ENCODE measurements around the gene RASSF1. TPM values are rescaled to one million over a fixed set of nuclear protein-coding genes. Genes with fewer than 3 reads are reported as not detected.

Gene RASSF1
- total and polyA plus RNA-seq, 2 of the 13 experiments (the other 11 are each of a cell fraction or from before 2014, with no cell fraction given): 10.2 to 27.5 TPM

DNA sequence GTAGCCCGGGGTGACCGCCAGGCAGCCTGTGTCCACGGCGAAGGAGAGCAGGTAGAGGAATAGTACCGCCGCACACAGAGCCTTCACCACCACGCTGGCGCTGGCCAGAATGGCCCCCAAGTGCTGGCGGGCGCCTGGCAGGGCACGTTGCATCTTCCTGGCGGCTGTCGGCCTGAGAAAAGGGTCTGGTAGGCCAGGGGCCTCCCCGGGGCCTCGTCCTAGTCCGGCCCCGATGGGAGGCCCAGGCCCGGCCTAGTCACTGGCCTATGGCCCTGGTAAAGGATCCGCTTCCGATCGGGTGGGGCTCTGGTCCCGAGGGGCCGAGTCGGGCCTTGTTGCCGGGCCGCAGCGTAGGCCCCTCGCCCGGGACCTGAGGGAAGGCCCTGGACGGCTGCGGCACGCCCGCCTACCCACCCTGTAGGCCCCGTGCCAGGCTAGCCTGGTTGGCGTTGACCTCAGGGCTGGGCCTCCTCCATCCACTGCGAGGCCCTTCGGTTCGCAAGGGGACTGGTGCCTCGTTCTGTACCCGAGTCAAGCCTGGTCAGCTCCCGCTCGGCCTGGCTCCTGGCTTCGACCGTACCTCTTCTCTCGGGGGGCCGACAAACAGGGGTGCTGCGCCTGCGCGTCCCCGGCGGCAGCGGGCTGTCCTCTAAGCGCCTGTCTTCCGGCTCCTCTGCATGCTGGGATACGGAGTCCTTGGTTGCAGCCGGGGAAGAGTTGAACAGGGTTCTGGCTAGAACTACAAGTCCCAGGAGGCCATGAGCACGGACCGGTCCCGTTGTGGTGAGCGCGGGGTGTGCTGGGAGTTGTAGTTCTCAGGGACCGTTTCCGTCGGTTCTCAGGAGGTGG lies 18.5 kb upstream of the RASSF1 start, which contains the start of gene TMEM115 (continued):
- TF ChIP-seq RFXAP (CRISPR knock-in tag; IDR thresholded peaks at IDR 0.05; ENCODE audit: borderline replicate concordance): peak; percentile 79; the same call in 1 of the 2 replicates
- no peak; the same call in 1 of the 2 replicates for TF ChIP-seq SRF (IDR thresholded peaks at IDR 0.05; ENCODE audit: low read depth, low read length)
- peak; percentile 100 for TF ChIP-seq SUZ12 (IDR thresholded peaks at IDR 0.05; ENCODE audit: low read depth, low read length)
- TF ChIP-seq, protein P1, sequence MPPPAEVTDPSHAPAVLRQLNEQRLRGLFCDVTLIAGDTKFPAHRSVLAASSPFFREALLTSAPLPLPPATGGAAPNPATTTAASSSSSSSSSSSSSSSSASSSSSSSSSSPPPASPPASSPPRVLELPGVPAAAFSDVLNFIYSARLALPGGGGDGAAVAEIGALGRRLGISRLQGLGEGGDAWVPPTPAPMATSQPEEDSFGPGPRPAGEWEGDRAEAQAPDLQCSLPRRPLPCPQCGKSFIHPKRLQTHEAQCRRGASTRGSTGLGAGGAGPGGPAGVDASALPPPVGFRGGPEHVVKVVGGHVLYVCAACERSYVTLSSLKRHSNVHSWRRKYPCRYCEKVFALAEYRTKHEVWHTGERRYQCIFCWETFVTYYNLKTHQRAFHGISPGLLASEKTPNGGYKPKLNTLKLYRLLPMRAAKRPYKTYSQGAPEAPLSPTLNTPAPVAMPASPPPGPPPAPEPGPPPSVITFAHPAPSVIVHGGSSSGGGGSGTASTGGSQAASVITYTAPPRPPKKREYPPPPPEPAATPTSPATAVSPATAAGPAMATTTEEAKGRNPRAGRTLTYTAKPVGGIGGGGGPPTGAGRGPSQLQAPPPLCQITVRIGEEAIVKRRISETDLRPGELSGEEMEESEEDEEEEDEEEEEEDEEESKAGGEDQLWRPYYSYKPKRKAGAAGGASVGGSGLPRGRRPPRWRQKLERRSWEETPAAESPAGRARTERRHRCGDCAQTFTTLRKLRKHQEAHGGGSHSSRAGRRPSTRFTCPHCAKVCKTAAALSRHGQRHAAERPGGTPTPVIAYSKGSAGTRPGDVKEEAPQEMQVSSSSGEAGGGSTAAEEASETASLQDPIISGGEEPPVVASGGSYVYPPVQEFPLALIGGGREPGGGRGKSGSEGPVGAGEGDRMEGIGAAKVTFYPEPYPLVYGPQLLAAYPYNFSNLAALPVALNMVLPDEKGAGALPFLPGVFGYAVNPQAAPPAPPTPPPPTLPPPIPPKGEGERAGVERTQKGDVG (CRISPR knock-in tag; IDR thresholded peaks at IDR 0.05; ENCODE audit: borderline replicate concordance): no peak
- peak; percentile 59; the same call in 1 of the 2 replicates for TF ChIP-seq FOXC1 (CRISPR knock-in tag; IDR thresholded peaks at IDR 0.05; ENCODE audit: borderline replicate concordance)
- TF ChIP-seq, protein P2, sequence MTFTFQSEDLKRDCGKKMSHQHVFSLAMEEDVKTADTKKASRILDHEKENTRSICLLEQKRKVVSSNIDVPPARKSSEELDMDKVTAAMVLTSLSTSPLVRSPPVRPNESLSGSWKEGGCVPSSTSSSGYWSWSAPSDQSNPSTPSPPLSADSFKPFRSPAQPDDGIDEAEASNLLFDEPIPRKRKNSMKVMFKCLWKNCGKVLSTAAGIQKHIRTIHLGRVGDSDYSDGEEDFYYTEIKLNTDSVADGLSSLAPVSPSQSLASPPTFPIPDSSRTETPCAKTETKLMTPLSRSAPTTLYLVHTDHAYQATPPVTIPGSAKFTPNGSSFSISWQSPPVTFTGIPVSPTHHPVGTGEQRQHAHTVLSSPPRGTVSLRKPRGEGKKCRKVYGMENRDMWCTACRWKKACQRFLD (CRISPR knock-in tag; IDR thresholded peaks at IDR 0.05; ENCODE audit: borderline replicate concordance): peak; percentile 94
- TF ChIP-seq HOXA5 (CRISPR knock-in tag; IDR thresholded peaks at IDR 0.05): peak; percentile 33; the same call in 1 of the 2 replicates
- peak; percentile 76 for TF ChIP-seq AGO1 (IDR thresholded peaks at IDR 0.05; ENCODE audit: low read depth, low read length, poor library complexity, severe bottlenecking)
- no peak for TF ChIP-seq TCF7 (IDR thresholded peaks at IDR 0.05; ENCODE audit: low read depth)
- TF ChIP-seq, protein P3, sequence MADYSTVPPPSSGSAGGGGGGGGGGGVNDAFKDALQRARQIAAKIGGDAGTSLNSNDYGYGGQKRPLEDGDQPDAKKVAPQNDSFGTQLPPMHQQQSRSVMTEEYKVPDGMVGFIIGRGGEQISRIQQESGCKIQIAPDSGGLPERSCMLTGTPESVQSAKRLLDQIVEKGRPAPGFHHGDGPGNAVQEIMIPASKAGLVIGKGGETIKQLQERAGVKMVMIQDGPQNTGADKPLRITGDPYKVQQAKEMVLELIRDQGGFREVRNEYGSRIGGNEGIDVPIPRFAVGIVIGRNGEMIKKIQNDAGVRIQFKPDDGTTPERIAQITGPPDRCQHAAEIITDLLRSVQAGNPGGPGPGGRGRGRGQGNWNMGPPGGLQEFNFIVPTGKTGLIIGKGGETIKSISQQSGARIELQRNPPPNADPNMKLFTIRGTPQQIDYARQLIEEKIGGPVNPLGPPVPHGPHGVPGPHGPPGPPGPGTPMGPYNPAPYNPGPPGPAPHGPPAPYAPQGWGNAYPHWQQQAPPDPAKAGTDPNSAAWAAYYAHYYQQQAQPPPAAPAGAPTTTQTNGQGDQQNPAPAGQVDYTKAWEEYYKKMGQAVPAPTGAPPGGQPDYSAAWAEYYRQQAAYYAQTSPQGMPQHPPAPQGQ (CRISPR knock-in tag; IDR thresholded peaks at IDR 0.05; ENCODE audit: borderline replicate concordance): no peak
- TF ChIP-seq, protein P4, sequence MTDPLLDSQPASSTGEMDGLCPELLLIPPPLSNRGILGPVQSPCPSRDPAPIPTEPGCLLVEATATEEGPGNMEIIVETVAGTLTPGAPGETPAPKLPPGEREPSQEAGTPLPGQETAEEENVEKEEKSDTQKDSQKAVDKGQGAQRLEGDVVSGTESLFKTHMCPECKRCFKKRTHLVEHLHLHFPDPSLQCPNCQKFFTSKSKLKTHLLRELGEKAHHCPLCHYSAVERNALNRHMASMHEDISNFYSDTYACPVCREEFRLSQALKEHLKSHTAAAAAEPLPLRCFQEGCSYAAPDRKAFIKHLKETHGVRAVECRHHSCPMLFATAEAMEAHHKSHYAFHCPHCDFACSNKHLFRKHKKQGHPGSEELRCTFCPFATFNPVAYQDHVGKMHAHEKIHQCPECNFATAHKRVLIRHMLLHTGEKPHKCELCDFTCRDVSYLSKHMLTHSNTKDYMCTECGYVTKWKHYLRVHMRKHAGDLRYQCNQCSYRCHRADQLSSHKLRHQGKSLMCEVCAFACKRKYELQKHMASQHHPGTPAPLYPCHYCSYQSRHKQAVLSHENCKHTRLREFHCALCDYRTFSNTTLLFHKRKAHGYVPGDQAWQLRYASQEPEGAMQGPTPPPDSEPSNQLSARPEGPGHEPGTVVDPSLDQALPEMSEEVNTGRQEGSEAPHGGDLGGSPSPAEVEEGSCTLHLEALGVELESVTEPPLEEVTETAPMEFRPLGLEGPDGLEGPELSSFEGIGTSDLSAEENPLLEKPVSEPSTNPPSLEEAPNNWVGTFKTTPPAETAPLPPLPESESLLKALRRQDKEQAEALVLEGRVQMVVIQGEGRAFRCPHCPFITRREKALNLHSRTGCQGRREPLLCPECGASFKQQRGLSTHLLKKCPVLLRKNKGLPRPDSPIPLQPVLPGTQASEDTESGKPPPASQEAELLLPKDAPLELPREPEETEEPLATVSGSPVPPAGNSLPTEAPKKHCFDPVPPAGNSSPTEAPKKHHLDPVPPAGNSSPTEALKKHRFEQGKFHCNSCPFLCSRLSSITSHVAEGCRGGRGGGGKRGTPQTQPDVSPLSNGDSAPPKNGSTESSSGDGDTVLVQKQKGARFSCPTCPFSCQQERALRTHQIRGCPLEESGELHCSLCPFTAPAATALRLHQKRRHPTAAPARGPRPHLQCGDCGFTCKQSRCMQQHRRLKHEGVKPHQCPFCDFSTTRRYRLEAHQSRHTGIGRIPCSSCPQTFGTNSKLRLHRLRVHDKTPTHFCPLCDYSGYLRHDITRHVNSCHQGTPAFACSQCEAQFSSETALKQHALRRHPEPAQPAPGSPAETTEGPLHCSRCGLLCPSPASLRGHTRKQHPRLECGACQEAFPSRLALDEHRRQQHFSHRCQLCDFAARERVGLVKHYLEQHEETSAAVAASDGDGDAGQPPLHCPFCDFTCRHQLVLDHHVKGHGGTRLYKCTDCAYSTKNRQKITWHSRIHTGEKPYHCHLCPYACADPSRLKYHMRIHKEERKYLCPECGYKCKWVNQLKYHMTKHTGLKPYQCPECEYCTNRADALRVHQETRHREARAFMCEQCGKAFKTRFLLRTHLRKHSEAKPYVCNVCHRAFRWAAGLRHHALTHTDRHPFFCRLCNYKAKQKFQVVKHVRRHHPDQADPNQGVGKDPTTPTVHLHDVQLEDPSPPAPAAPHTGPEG (CRISPR knock-in tag; IDR thresholded peaks at IDR 0.05): peak; percentile 47; the same call in 1 of the 2 replicates
- 0 out of 2 replicates have a peak, but pooled peaks have one; percentile 34 for TF ChIP-seq ZBTB7A (CRISPR knock-in tag; IDR thresholded peaks at IDR 0.05)
- no peak for TF ChIP-seq FOXJ3 (CRISPR knock-in tag; IDR thresholded peaks at IDR 0.05; ENCODE audit: borderline replicate concordance)
- peak; percentile 100 for TF ChIP-seq ZFY (CRISPR knock-in tag; IDR thresholded peaks at IDR 0.05)
- peak; percentile 69 for TF ChIP-seq AGO2 (optimal IDR thresholded peaks at IDR 0.05; ENCODE audit: low read depth, low read length)
- no peak for TF ChIP-seq SMC3 (IDR thresholded peaks at IDR 0.05; ENCODE audit: low read length)
